ENCODE measurements around the gene GPR55. TPM values are rescaled to one million over a fixed set of nuclear protein-coding genes. Genes with fewer than 3 reads are reported as not detected.

The GPR55 gene
- total and polyA plus RNA-seq, 2 of the 4 experiments (the other 2 are of a cell fraction) = 0.03 TPM; not detected in 1

- TF ChIP-seq NFE2L2 (IDR thresholded peaks at IDR 0.05; ENCODE audit: low read depth, low read length) (peak; percentile 61), RFX5 (IDR thresholded peaks at IDR 0.05; ENCODE audit: low read depth, low read length) (no peak), MAFK (IDR thresholded peaks at IDR 0.05; ENCODE audit: low read depth, low read length) (peak; percentile 85), FOS (IDR thresholded peaks at IDR 0.05; ENCODE audit: low read depth, low read length) (no peak), BHLHE40 (IDR thresholded peaks at IDR 0.05; ENCODE audit: low read depth, low read length) (no peak)
- H3K9me3 ChIP-seq (ENCODE audit: control insufficient read depth, insufficient read depth, low read length) = no peaks in the 10 kb centered on the region
- peaks cover 11% of the 10 kb centered on the region; the same call in 1 of the 2 replicates for H3K27me3 ChIP-seq (ENCODE audit: control insufficient read depth, insufficient read depth, low read length)
- no peak overlapping the region for H3K27ac ChIP-seq (ENCODE audit: insufficient read depth, low read length)
- H3K14ac ChIP-seq (replicated peaks; ENCODE audit: low read depth, low read length) = no peak overlapping the region
- no peak overlapping the region for H2AK5ac ChIP-seq (ENCODE audit: low read depth, low read length)
- in situ Hi-C loops (cut with MboI; ENCODE audit: low sequenced_read_pairs) (no loop called here), intact Hi-C loops (cut with micrococcal nuclease) (no loop called here), dilution Hi-C loops (cut with HindIII; ENCODE audit: low sequenced_read_pairs, unreplicated experiment) (no loop called here)
- no peak overlapping the region for H2AK9ac ChIP-seq (replicated peaks; ENCODE audit: low read depth, low read length, poor library complexity)
- H4K91ac ChIP-seq (ENCODE audit: insufficient read depth, low read depth, low read length) = no peak overlapping the region
- no peaks in the 10 kb centered on the region for H3K79me1 ChIP-seq (ENCODE audit: low read depth in 1 of 2, low read length in 2 of 2)
- H3K4ac ChIP-seq (ENCODE audit: low read depth, low read length) = no peak overlapping the region
- BruUV-seq (replicated peaks) = no TSS peak
- no peak overlapping the region for H2BK20ac ChIP-seq (ENCODE audit: low read depth, low read length)
- H2BK5ac ChIP-seq (ENCODE audit: low read depth, low read length, poor library complexity, severe bottlenecking) = no peak overlapping the region
- H2BK120ac ChIP-seq (ENCODE audit: low read depth, low read length) = no peak overlapping the region
- H3K23ac ChIP-seq (ENCODE audit: low read depth, low read length) = no peak overlapping the region
- H2BK15ac ChIP-seq (ENCODE audit: low read depth, low read length) = no peak overlapping the region
- ChIA-PET POLR2A (ENCODE audit: unreplicated experiment) (no interaction called here), CTCF (no interaction called here)
- H4K20me1 ChIP-seq (ENCODE audit: insufficient read depth, low read length) = no peaks in the 10 kb centered on the region
- H3K4me2 ChIP-seq (ENCODE audit: low read depth, low read length) = no peak overlapping the region
- peak overlapping the region; percentile 6 for H2AFZ ChIP-seq (replicated peaks; ENCODE audit: low read length, poor library complexity)
- H3K36me3 ChIP-seq (ENCODE audit: control insufficient read depth, insufficient read depth, low read length) = no peaks in the 10 kb centered on the region
- H4K8ac ChIP-seq (ENCODE audit: low read depth in 2 of 2, low read length in 2 of 2) = no peak overlapping the region
- DNase-seq (no peak), ATAC-seq (ENCODE audit: low read depth) (no peak)
- H3K18ac ChIP-seq (ENCODE audit: low read depth, low read length) = no peak overlapping the region
- H3K56ac ChIP-seq (ENCODE audit: extremely low read depth, insufficient read depth, low read length) = no peak overlapping the region
- no peak overlapping the region for H3K9ac ChIP-seq (ENCODE audit: low read depth, low read length)
- peaks cover 14% of the 10 kb centered on the region for H3K9me1 ChIP-seq (ENCODE audit: insufficient read depth, low read length)
- H3K4me3 ChIP-seq (ENCODE audit: insufficient read depth, low read depth, low read length) = no peak overlapping the region
- WGBS, 2 experiments (ENCODE audit: extremely low coverage in 2 of 2, insufficient read length in 1 of 2) = 90% methylated on average over 8 of the region's 13 CpGs; no CpG with 5 or more reads in 1 of the 2 experiments
- peaks cover 6% of the 10 kb centered on the region for H3K4me1 ChIP-seq (ENCODE audit: control insufficient read depth, insufficient read depth, low read length)
- H4K5ac ChIP-seq (ENCODE audit: low read depth, low read length) = no peak overlapping the region
Observed at GRCh38 chr2:230910546-230911177, 14.4 kb downstream of the GPR55 start.

All from IMR-90 (cell line).